HepG2 (cell line): ENCODE results near the gene ANKRD29. TPM values are rescaled to one million over a fixed set of nuclear protein-coding genes. Genes with fewer than 3 reads are reported as not detected.
A peak's percentile ranks its signal among the peaks of the same experiment; 100 is the strongest.

Source experiments
- ATF1 ChIP-seq: IDR thresholded peaks from 2 replicates; pipeline ENCODE4 v1.6.1; 2016; ENCODE audit warnings: mild to moderate bottlenecking, control low read depth
- ATF7 ChIP-seq, 2 experiments: fragments of 450-650 bp in 1 of 2; sonication (generic) in 1 of 2; formaldehyde crosslinking in 1 of 2; IDR thresholded peaks; 2 replicates each; pipeline versions ENCODE4 v1.4.0 to v1.6.1; 2016 to 2020; ENCODE audit warnings: antibody characterized with exemption in 1 of 2, mild to moderate bottlenecking in 1 of 2, missing genetic modification reagents in 1 of 2
- GATA4 ChIP-seq: sonication (generic); IDR thresholded peaks from 2 replicates; pipeline ENCODE4 v1.6.1; 2016; ENCODE audit warnings: antibody characterized with exemption, low read depth, borderline replicate concordance
- HDAC1 ChIP-seq: sonication (generic); formaldehyde crosslinking; IDR thresholded peaks from 2 replicates; pipeline ENCODE4 v1.5.1; 2020; ENCODE audit warnings: mild to moderate bottlenecking, missing genetic modification reagents
- HOXA5 ChIP-seq: sonication (generic); formaldehyde crosslinking; IDR thresholded peaks from 2 replicates; pipeline ENCODE4 v1.4.0; 2020; ENCODE audit warnings: missing genetic modification reagents
- KIAA2018 ChIP-seq: sonication (generic); formaldehyde crosslinking; IDR thresholded peaks from 2 replicates; pipeline ENCODE4 v1.5.0; 2020; ENCODE audit warnings: mild to moderate bottlenecking, missing genetic modification reagents, borderline replicate concordance
- MIXL1 ChIP-seq: IDR thresholded peaks from 2 replicates; pipeline ENCODE4 v1.6.1; 2016
- NFAT5 ChIP-seq: sonication (generic); formaldehyde crosslinking; IDR thresholded peaks from 2 replicates; pipeline ENCODE4 v1.4.0; 2020; ENCODE audit warnings: missing genetic modification reagents
- YY1 ChIP-seq: IDR thresholded peaks from 2 replicates; pipeline ENCODE4 v1.6.1; 2011; ENCODE audit warnings: low read length, low read depth, moderate library complexity, mild to moderate bottlenecking; ENCODE audit not compliant: insufficient read depth, insufficient replicate concordance
- ZNF225 ChIP-seq: sonication (generic); formaldehyde crosslinking; IDR thresholded peaks from 2 replicates; pipeline ENCODE4 v1.4.0; 2020; ENCODE audit warnings: mild to moderate bottlenecking, missing genetic modification reagents
- ZNF230 ChIP-seq: sonication (generic); formaldehyde crosslinking; IDR thresholded peaks from 2 replicates; pipeline ENCODE4 v1.4.0; 2020; ENCODE audit warnings: mild to moderate bottlenecking, missing genetic modification reagents
- ZNF432 ChIP-seq: sonication (generic); formaldehyde crosslinking; IDR thresholded peaks from 2 replicates; pipeline ENCODE4 v1.5.0; 2020; ENCODE audit warnings: missing genetic modification reagents, mild to moderate bottlenecking, borderline replicate concordance
- ZNF577 ChIP-seq: sonication (generic); formaldehyde crosslinking; IDR thresholded peaks from 2 replicates; pipeline ENCODE4 v1.4.0; 2020; ENCODE audit warnings: mild to moderate bottlenecking, low read depth, missing genetic modification reagents, borderline replicate concordance
- ZNF616 ChIP-seq: sonication (generic); formaldehyde crosslinking; IDR thresholded peaks from 2 replicates; pipeline ENCODE4 v1.5.0; 2020; ENCODE audit warnings: low read depth, mild to moderate bottlenecking, missing genetic modification reagents
- ZNF703 ChIP-seq: sonication (generic); formaldehyde crosslinking; IDR thresholded peaks from 2 replicates; pipeline ENCODE4 v1.5.1; 2020; ENCODE audit warnings: missing genetic modification reagents, mild to moderate bottlenecking, moderate library complexity, borderline replicate concordance
- polyA plus RNA-seq, 8 experiments: library from polyadenylated mRNA; depleted of rRNA in 3 of 8; stranded (reverse) in 7 of 8; unstranded in 1 of 8; fragments of >200 nt; fragmentation: Illumina TruSeq in 4 of 8; extraction: Trizol in 4 of 8; gene quantifications; 2 replicates each; pipeline versions ENCODE4 v1.2.1 to v1.2.3, GENCODE V29; 2011 to 2016; ENCODE audit warnings: low read depth in 4 of 8, missing spikeins in 1 of 8, mixed read lengths in 1 of 8; ENCODE audit not compliant: insufficient read depth in 1 of 8
- total RNA-seq, 5 experiments: library from RNA; depleted of rRNA; stranded (reverse); fragments of >200 nt; fragmentation: Illumina TruSeq; extraction: Trizol; gene quantifications; 2 replicates each; pipeline ENCODE4 v1.2.3, GENCODE V29; 2016; ENCODE audit warnings: low read depth in 1 of 5

The ANKRD29 gene
- total and polyA plus RNA-seq, 2 of the 13 experiments (the other 11 are each of a cell fraction or from before 2014, with no cell fraction given), result not detected

DNA sequence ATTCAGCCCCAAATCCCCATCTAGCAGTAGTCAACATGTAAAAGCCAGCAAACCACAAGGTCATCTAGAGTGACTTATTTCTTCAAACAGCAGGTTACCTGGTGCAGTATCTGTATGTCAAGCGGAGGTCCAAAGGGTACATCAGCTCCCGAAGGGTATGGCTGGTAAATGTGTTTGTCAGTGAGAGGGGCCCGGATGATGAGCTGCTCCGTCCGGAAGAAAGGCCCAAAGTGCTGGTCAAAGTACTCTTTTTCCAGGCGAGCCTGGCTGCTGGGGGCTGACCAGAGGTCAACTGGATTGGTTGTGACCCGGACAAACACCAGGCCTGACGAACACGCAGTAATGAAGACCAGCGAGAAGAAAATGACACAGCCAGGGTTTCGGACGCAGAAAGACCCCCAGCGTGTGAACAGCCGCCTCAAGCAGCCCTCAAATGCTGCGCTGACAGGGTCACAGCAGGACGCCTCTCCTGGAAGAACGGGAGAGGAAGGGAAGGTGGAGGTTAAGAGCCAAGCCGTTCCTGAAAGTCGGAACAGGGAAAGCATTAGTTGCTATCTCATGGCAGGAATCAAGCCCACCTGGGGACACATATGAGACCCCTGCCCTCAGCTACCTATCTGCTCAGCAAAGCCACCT is 106.4 kb downstream of the ANKRD29 start (continued):
- TF ChIP-seq NFAT5 (CRISPR knock-in tag) (peak; percentile 73; the same call in 1 of the 2 replicates), YY1 (no peak), ZNF703 (CRISPR knock-in tag) (no peak), GATA4 (peak; percentile 68; the same call in 1 of the 2 replicates), ZNF225 (peak; percentile 78; the same call in 1 of the 2 replicates), ZNF432 (CRISPR knock-in tag) (no peak), MIXL1 (CRISPR knock-in tag) (peak; percentile 81; the same call in 1 of the 2 replicates), ATF1 (CRISPR knock-in tag) (0 out of 2 replicates have a peak, but pooled peaks have one; percentile 59), ZNF230 (CRISPR knock-in tag) (no peak), HOXA5 (CRISPR knock-in tag) (peak; percentile 75; the same call in 1 of the 2 replicates), ATF7 (IDR thresholded peaks at IDR 0.05) (no peak), ATF7 (CRISPR knock-in tag; IDR thresholded peaks at IDR 0.05) (no peak; the same call in 1 of the 2 replicates), KIAA2018 (CRISPR knock-in tag) (no peak), ZNF616 (CRISPR knock-in tag) (no peak), HDAC1 (CRISPR knock-in tag) (peak; percentile 93), ZNF577 (no peak)
